ENCODE results near the gene TXLNG.

The TXLNG gene

GRCh38 chrX:16822723-16823122, 36.5 kb downstream of the TXLNG start:
- Histone ChIP-seq H3K4me3 (ENCODE audit: low read length) (no peak overlapping the region), H4K20me1 (ENCODE audit: insufficient read depth, low read length) (no peaks in the 10 kb centered on the region), H3K4me1 (ENCODE audit: low read length) (peaks cover 29% of the 10 kb centered on the region), H3K27ac (ENCODE audit: low read length) (no peak overlapping the region), H3K27me3 (ENCODE audit: low read depth, low read length) (no peaks in the 10 kb centered on the region), H2AFZ (ENCODE audit: low read depth, low read length) (no peak overlapping the region), H3K36me3 (replicated peaks; ENCODE audit: low read depth, low read length) (peaks cover 21% of the 10 kb centered on the region), H3K4me2 (ENCODE audit: low read length) (no peak overlapping the region), H3K9me3 (ENCODE audit: insufficient read depth, low read length) (no peaks in the 10 kb centered on the region), H3K79me2 (ENCODE audit: low read length) (peaks cover 30% of the 10 kb centered on the region), H3K9ac (ENCODE audit: low read length) (no peak overlapping the region)
- TF ChIP-seq CTCF (IDR thresholded peaks at IDR 0.05; ENCODE audit: low read depth, low read length): no peak
- no peak for TF ChIP-seq EZH2phosphoT487 (IDR thresholded peaks at IDR 0.05; ENCODE audit: low read depth)

DNA sequence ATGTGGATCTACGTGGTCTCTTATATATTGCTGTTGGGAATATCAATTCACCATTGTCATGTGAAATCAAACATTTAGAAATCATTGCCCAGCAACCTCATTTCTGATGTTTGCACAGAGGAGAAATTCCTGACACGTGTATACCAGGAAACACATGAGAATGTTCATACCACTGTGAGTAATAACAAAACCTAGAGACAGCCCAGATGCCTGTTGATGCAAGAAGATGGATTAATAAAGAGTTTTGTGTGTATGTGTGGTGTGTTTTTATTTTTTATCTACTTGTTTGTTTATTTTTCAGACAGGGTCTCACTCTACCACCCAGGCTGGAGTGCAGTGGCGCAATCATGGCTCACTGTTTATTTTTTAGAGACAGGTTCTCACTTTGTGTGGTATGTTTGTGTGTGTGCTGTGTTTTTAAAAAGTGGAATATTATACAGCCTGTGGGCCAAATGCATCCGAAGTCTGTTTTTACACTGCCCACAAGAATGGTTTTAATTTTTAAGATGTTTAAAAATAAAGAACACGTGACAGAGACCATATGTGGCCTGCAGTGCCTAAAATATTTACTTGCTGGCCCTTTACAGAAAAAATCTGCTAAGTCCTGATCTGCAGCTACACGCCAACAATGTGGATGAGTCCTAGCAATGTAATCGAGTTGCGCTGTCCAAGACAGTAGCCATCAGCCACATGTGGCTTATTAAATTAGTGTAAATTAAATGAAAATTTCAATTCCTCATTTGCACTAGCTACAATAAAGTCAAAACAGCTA, 39.2 kb downstream of the TXLNG start:
- H3K36me3 ChIP-seq (replicated peaks; ENCODE audit: low read depth, low read length): peaks cover 33% of the 10 kb centered on the region
- H3K9ac ChIP-seq (ENCODE audit: low read length): no peak overlapping the region
- H3K27me3 ChIP-seq (ENCODE audit: low read depth, low read length): no peaks in the 10 kb centered on the region
- H3K4me3 ChIP-seq (ENCODE audit: low read length): no peak overlapping the region
- H2AFZ ChIP-seq (ENCODE audit: low read depth, low read length): no peak overlapping the region
- peak overlapping the region; percentile 31 for H3K4me2 ChIP-seq (ENCODE audit: low read length)
- H3K4me1 ChIP-seq (ENCODE audit: low read length): peaks cover 40% of the 10 kb centered on the region
- no peaks in the 10 kb centered on the region for H3K9me3 ChIP-seq (ENCODE audit: insufficient read depth, low read length)
- H3K27ac ChIP-seq (ENCODE audit: low read length): peak overlapping the region; percentile 41
- peaks cover 29% of the 10 kb centered on the region for H3K79me2 ChIP-seq (ENCODE audit: low read length)
- no peak for TF ChIP-seq CTCF (IDR thresholded peaks at IDR 0.05; ENCODE audit: low read depth, low read length)
- no peak for TF ChIP-seq EZH2phosphoT487 (IDR thresholded peaks at IDR 0.05; ENCODE audit: low read depth)
- H4K20me1 ChIP-seq (ENCODE audit: insufficient read depth, low read length): no peaks in the 10 kb centered on the region

GRCh38 chrX:16826207-16826606, 39.9 kb downstream of the TXLNG start:
- no peak overlapping the region for H3K4me3 ChIP-seq (ENCODE audit: low read length)
- peaks cover 40% of the 10 kb centered on the region for H3K4me1 ChIP-seq (ENCODE audit: low read length)
- H3K4me2 ChIP-seq (ENCODE audit: low read length): peak overlapping the region; percentile 31
- TF ChIP-seq CTCF (IDR thresholded peaks at IDR 0.05; ENCODE audit: low read depth, low read length): peak; percentile 67
- no peak for TF ChIP-seq EZH2phosphoT487 (IDR thresholded peaks at IDR 0.05; ENCODE audit: low read depth)
- H3K9me3 ChIP-seq (ENCODE audit: insufficient read depth, low read length): no peaks in the 10 kb centered on the region
- H3K9ac ChIP-seq (ENCODE audit: low read length): no peak overlapping the region
- peak overlapping the region; percentile 47 for H3K27ac ChIP-seq (ENCODE audit: low read length)
- peaks cover 33% of the 10 kb centered on the region for H3K36me3 ChIP-seq (replicated peaks; ENCODE audit: low read depth, low read length)
- H4K20me1 ChIP-seq (ENCODE audit: insufficient read depth, low read length): no peaks in the 10 kb centered on the region
- H2AFZ ChIP-seq (ENCODE audit: low read depth, low read length): no peak overlapping the region
- no peaks in the 10 kb centered on the region for H3K27me3 ChIP-seq (ENCODE audit: low read depth, low read length)
- peaks cover 28% of the 10 kb centered on the region for H3K79me2 ChIP-seq (ENCODE audit: low read length)

DNA sequence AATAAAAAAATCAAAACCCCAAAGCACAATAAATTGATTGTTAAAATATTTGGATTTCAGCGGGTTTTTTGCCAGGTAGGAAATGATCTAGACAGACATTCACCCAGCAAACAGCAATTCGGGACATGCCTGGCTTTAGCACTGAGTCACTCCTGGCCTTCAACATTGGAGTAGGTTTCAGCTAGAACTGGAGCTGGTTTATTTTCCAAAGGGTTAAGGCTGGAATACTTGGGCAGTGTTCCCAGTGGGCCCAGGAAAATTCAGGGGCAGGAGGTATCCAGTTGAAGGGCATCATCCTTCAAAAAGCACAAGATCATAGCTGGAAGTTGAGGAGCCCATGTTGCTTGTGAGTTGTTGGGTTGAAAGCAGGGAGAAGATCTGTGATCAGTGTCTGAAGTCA, 41.0 kb downstream of the TXLNG start:
- H3K27me3 ChIP-seq (ENCODE audit: low read depth, low read length): no peaks in the 10 kb centered on the region
- H4K20me1 ChIP-seq (ENCODE audit: insufficient read depth, low read length): no peaks in the 10 kb centered on the region
- TF ChIP-seq EZH2phosphoT487 (IDR thresholded peaks at IDR 0.05; ENCODE audit: low read depth) (no peak), CTCF (IDR thresholded peaks at IDR 0.05; ENCODE audit: low read depth, low read length) (no peak)
- H3K4me1 ChIP-seq (ENCODE audit: low read length): peaks cover 40% of the 10 kb centered on the region
- H3K27ac ChIP-seq (ENCODE audit: low read length): no peak overlapping the region
- peaks cover 33% of the 10 kb centered on the region for H3K36me3 ChIP-seq (replicated peaks; ENCODE audit: low read depth, low read length)
- no peak overlapping the region for H2AFZ ChIP-seq (ENCODE audit: low read depth, low read length)
- H3K79me2 ChIP-seq (ENCODE audit: low read length): peaks cover 27% of the 10 kb centered on the region
- no peak overlapping the region for H3K9ac ChIP-seq (ENCODE audit: low read length)
- H3K9me3 ChIP-seq (ENCODE audit: insufficient read depth, low read length): no peaks in the 10 kb centered on the region
- no peak overlapping the region for H3K4me3 ChIP-seq (ENCODE audit: low read length)
- H3K4me2 ChIP-seq (ENCODE audit: low read length): no peak overlapping the region
